Coronary artery (tissue), 2 donors: ENCODE measurements around the gene PSMB7.

Experiments used
- DNase-seq: peaks from one replicate; pipeline ENCODE4 v3.0.0-alpha.2; 2017; ENCODE audit warnings: low spot score
- H3K27ac ChIP-seq, 2 donors: fragments of 200-600 bp; sonication (generic); one replicate each; pipeline ENCODE4 v1.5.1; 2016 to 2019
- H3K4me3 ChIP-seq: fragments of 200-600 bp; sonication (generic); 2 replicates; pipeline ENCODE4 v1.5.1; 2016; ENCODE audit warnings: mild to moderate bottlenecking, moderate library complexity
- TF ChIP-seq, protein P1 (sequence below): fragments of 200-600 bp; sonication (generic); IDR thresholded peaks from one replicate; pipeline ENCODE4 v1.5.1; 2019; ENCODE audit warnings: antibody characterized with exemption

PSMB7 gene

DNA sequence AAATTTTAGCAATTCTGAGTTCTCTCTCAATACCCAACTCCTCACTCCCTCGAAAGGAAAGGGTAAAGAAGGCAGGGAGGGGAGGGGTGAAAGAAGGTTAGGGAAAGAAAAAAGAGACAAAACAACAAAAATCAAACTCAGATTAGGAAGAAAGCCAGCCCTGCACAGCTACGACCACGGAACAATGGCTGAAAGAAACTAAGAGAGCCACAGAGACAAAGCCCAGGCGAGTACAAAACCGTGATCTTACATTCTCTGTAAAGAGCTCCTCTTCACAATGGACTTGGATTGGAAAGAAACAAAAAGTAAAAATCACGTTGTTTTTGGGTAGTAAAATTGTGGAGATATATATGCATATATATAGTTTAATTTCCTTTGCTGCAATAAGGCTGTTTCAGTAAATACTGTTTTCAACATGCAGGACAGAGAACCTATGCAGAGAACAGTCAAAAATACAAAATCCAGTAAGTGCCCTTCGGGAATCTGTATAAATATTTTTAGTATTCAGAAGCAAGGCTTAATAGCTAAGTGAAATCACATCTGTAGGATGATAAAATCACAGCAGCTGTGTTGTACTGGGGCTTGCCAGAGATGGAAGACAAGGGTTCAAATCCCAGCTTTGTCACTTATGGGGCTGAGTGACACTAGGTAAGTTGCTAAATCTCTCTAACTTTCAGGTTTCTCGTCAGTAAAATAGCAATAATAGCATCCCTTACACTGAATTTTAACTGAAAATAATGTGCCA lies 16.9 kb downstream of the PSMB7 start:
- no peak for DNase-seq
- no peak overlapping the region for H3K4me3 ChIP-seq
- no peak overlapping the region for H3K27ac ChIP-seq
- TF ChIP-seq, protein P1, sequence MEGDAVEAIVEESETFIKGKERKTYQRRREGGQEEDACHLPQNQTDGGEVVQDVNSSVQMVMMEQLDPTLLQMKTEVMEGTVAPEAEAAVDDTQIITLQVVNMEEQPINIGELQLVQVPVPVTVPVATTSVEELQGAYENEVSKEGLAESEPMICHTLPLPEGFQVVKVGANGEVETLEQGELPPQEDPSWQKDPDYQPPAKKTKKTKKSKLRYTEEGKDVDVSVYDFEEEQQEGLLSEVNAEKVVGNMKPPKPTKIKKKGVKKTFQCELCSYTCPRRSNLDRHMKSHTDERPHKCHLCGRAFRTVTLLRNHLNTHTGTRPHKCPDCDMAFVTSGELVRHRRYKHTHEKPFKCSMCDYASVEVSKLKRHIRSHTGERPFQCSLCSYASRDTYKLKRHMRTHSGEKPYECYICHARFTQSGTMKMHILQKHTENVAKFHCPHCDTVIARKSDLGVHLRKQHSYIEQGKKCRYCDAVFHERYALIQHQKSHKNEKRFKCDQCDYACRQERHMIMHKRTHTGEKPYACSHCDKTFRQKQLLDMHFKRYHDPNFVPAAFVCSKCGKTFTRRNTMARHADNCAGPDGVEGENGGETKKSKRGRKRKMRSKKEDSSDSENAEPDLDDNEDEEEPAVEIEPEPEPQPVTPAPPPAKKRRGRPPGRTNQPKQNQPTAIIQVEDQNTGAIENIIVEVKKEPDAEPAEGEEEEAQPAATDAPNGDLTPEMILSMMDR = no peak

DNA sequence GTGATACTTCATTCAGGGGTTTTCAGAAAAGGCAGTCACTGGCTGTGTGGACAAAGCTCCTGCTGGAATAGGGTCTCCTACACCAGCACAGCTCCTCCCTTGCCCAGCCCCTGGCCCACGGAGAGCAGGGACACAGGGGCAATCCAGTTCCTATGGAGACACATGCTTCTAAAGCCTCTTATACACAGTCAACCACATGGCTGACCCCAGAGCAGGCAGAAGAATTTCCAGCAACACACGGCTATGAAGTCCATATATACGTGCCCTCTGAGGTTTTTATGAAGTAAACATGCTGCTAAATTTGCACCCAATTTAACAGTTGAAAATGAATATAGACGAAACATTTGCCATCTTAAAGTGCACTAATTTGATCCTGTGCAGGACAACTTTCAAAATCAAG lies 19.4 kb downstream of the PSMB7 start:
- TF ChIP-seq, protein P1 = no peak
- Histone ChIP-seq H3K27ac (no peak overlapping the region), H3K4me3 (no peak overlapping the region)
- no peak for DNase-seq

DNA sequence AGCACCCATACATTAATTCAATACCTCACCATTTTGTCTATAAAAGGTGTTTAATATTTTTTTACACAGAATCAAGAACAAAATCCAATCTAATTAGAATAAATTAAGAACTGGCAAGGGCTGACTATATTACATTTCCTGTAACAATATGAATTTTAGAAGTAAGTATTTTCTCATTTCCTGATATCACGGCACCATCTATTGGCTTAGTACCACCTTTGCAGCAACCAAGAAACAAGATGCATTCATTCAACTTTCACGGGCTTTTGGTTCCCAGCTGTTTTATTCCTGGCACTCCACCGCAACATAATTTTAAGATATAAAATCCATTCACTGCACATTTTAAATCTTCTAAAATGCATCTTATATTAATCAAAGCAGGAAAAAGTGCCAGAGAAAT lies 20.6 kb downstream of the PSMB7 start:
- TF ChIP-seq, protein P1 = no peak
- Histone ChIP-seq H3K27ac (no peak overlapping the region), H3K4me3 (no peak overlapping the region)
- no peak for DNase-seq

DNA sequence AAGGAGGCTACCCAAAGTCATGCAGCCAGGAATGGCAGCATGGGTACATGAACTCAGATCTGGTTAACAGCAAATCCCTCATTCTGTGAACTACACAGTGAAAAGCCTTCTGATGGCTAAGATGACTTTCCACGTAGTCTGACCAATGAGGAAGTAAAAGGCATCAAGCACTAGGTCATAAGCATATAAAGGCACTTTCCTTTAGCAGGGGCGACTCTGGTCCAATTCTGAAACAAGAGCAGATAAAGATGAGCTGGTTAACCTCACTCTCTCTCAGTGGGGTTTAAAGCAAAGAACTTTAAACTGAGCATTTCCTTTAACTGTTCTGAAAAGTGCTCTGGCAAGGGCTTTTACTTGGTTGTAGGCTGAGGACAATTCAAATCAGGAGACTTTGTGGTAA lies 21.1 kb downstream of the PSMB7 start:
- no peak overlapping the region for H3K27ac ChIP-seq
- DNase-seq = no peak
- TF ChIP-seq, protein P1 = no peak
- no peak overlapping the region for H3K4me3 ChIP-seq

DNA sequence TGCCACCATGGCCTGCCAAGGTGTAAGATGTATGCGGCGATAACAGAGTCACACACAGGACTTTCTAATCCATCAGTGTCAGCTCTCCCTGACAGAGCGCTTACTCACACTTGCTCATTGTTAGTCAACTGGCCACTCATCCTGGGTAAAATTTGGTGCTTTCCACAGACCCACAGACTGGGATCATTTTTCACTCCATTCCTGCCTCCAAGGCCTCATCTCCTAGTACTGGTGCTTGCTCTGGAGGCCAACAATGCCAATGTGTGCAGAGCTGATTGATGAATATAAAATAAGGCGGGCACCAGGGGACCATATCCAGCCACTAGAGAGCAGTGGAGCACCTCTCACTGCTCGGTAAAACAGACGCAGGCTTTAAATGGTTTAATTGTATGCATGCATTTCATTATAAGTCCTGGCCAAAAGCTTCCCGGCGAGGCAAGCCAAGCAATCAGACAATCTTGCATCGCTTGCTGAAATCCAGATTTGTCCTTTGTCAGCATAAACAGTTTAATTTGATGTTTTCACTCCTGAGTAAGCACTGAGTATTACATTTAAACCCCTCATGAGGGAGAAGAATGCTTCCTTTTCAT lies 22.3 kb downstream of the PSMB7 start:
- TF ChIP-seq, protein P1 = no peak
- no peak for DNase-seq
- Histone ChIP-seq H3K4me3 (no peak overlapping the region), H3K27ac (no peak overlapping the region)

DNA sequence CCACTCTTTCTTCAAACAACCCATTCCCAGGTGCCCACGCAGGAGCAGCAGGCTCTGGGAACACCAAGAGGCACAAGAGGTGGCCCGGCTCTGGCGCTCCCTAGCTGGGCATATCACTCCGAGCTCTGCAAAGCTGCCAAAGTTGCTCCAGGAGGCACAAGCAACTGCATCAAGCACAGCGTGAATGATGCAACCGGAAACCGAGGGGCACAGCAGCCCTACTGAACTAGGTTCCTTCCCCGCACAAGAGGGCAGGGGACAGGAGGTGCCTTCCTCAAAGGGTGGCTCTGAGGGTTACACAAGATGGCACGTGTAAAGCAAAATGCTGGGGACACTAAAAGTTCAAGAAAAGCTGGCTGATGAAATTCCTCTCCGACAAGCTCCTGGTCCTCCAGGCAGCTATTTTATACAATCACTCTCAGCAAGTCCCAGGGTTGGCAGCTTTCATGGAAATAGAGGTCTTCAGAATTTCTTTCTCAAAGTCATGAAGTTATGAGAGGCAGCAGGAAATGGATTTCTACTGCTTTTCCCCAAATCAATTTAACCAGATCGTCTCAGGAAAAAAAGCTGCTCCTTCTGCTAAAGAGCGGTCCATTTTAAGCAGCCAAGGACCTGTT lies 22.9 kb downstream of the PSMB7 start:
- Histone ChIP-seq H3K4me3 (no peak overlapping the region), H3K27ac (no peak overlapping the region)
- TF ChIP-seq, protein P1 = no peak
- DNase-seq = no peak
